ENCODE data around the gene CCDC127.
"Not testable (repeated sequence)": the region's sequence is repeated elsewhere in the genome, so short reads cannot be mapped to it uniquely, and the experiment has no call there.

Gene CCDC127

GRCh38 chr5:217494-218456, at the start of gene CCDC127, which contains the start of gene SDHA:
TSS of gene CCDC127 (minus strand) at chr5:218153. CDS start at chr5:216849, 1,304 bp downstream.
TSS of gene SDHA (plus strand) at chr5:218320. CDS start at chr5:218356, 36 bp downstream.
- peak; percentile 99 for DNase-seq

GRCh38 chr5:267716-268115, 49.8 kb upstream of the CCDC127 start:
- no peak for DNase-seq

GRCh38 chr5:266311-267026, 48.5 kb upstream of the CCDC127 start:
- not testable (repeated sequence) for DNase-seq

GRCh38 chr5:264338-264737, 46.4 kb upstream of the CCDC127 start:
- DNase-seq: no peak

GRCh38 chr5:263275-263974, 45.5 kb upstream of the CCDC127 start:
- DNase-seq: not testable (repeated sequence)

- no peak for DNase-seq
These were observed 39.2 kb upstream of the CCDC127 start for GRCh38 chr5:257148-257547.

GRCh38 chr5:256347-256746, 38.4 kb upstream of the CCDC127 start:
- DNase-seq: not testable (repeated sequence)

- not testable (repeated sequence) for DNase-seq
These were observed 37.2 kb upstream of the CCDC127 start for GRCh38 chr5:255116-255515.

- not testable (repeated sequence) for DNase-seq
These were observed 36.4 kb upstream of the CCDC127 start for GRCh38 chr5:254322-254721.

- DNase-seq: no peak
These were observed 34.6 kb upstream of the CCDC127 start for GRCh38 chr5:252546-252945.

- not testable (repeated sequence) for DNase-seq
These were observed 34.0 kb upstream of the CCDC127 start for GRCh38 chr5:251975-252374.

- DNase-seq: not testable (repeated sequence)
These were observed 33.6 kb upstream of the CCDC127 start for GRCh38 chr5:251538-251937.

- not testable (repeated sequence) for DNase-seq
These were observed 33.1 kb upstream of the CCDC127 start for GRCh38 chr5:251016-251415.

GRCh38 chr5:250396-250795, 32.4 kb upstream of the CCDC127 start:
- not testable (repeated sequence) for DNase-seq

GRCh38 chr5:245717-246116, 27.8 kb upstream of the CCDC127 start:
- not testable (repeated sequence) for DNase-seq

- DNase-seq: not testable (repeated sequence)
These were observed 25.9 kb upstream of the CCDC127 start for GRCh38 chr5:243683-244367.

GRCh38 chr5:241045-241669, 23.2 kb upstream of the CCDC127 start:
- not testable (repeated sequence) for DNase-seq

GRCh38 chr5:240550-240949, 22.6 kb upstream of the CCDC127 start:
- DNase-seq: not testable (repeated sequence)

- DNase-seq: not testable (repeated sequence)
These were observed 20.0 kb upstream of the CCDC127 start for GRCh38 chr5:237931-238330.

- DNase-seq: not testable (repeated sequence)
These were observed 17.6 kb upstream of the CCDC127 start for GRCh38 chr5:235527-235926.

- DNase-seq: no peak
These were observed 16.5 kb upstream of the CCDC127 start for GRCh38 chr5:234450-234849.

GRCh38 chr5:233426-233825, 15.5 kb upstream of the CCDC127 start:
- not testable (repeated sequence) for DNase-seq
